OCI-LY1 (cell line): Measurements from ENCODE around the gene PIWIL4.

Experiments used
- H2AFZ ChIP-seq: fragments of 200-600 bp; sonication (generic), shearing (Covaris generic); 2 replicates; pipeline ENCODE4 v1.6.0; 2014; ENCODE audit warnings: antibody characterized with exemption, mild to moderate bottlenecking, low read length
- H3F3A ChIP-seq: fragments of 200-600 bp; sonication (generic), shearing (Covaris generic); 2 replicates; pipeline ENCODE4 v1.6.0; 2014; ENCODE audit warnings: mild to moderate bottlenecking, antibody characterized with exemption, low read length, moderate library complexity; ENCODE audit not compliant: insufficient read depth
- H3K27ac ChIP-seq: fragments of 200-600 bp; sonication (generic); 2 replicates; pipeline ENCODE4 v1.5.1; 2014; ENCODE audit warnings: low read length, mixed run types, mild to moderate bottlenecking, low read depth; ENCODE audit not compliant: poor library complexity, severe bottlenecking
- H3K27me3 ChIP-seq: fragments of 200-600 bp; sonication (generic); 2 replicates; pipeline ENCODE4 v1.6.0; 2014; ENCODE audit warnings: antibody characterized with exemption, mild to moderate bottlenecking, low read length, moderate library complexity; ENCODE audit not compliant: insufficient read depth
- H3K36me3 ChIP-seq: fragments of 200-600 bp; sonication (generic); 2 replicates; pipeline ENCODE4 v1.6.1; 2014; ENCODE audit warnings: mild to moderate bottlenecking, antibody characterized with exemption, low read length, moderate library complexity, mixed read lengths; ENCODE audit not compliant: insufficient read depth
- H3K4me1 ChIP-seq: fragments of 200-600 bp; sonication (generic); 2 replicates; pipeline ENCODE4 v1.5.1; 2014; ENCODE audit warnings: mild to moderate bottlenecking, low read length, moderate library complexity; ENCODE audit not compliant: insufficient read depth, severe bottlenecking
- H3K4me2 ChIP-seq: fragments of 200-600 bp; sonication (generic), shearing (Covaris generic); 2 replicates; pipeline ENCODE4 v1.6.1; 2014; ENCODE audit warnings: low read length
- H3K4me3 ChIP-seq: fragments of 200-600 bp; sonication (generic); 2 replicates; pipeline ENCODE4 v1.5.1; 2014; ENCODE audit warnings: low read length, low read depth, mild to moderate bottlenecking, mixed read lengths; ENCODE audit not compliant: poor library complexity, severe bottlenecking
- H3K79me2 ChIP-seq: fragments of 200-600 bp; shearing (Covaris generic); 2 replicates; pipeline ENCODE4 v1.6.1; 2016; ENCODE audit warnings: mixed run types, low read length, mixed read lengths; ENCODE audit not compliant: insufficient read depth
- H3K9ac ChIP-seq: fragments of 200-600 bp; sonication (generic), shearing (Covaris generic); 2 replicates; pipeline ENCODE4 v1.6.1; 2014; ENCODE audit warnings: mild to moderate bottlenecking, low read length, mixed read lengths
- H3K9me2 ChIP-seq: fragments of 200-600 bp; sonication (generic), shearing (Covaris generic); 2 replicates; pipeline ENCODE4 v1.6.1; 2014; ENCODE audit warnings: low read depth, mild to moderate bottlenecking, low read length, mixed read lengths
- H3K9me3 ChIP-seq: fragments of 200-600 bp; shearing (Covaris generic); 2 replicates; pipeline ENCODE4 v1.6.1; 2014; ENCODE audit warnings: low read length, mixed read lengths
- H4K20me1 ChIP-seq: fragments of 200-600 bp; sonication (generic), shearing (Covaris generic); 2 replicates; pipeline ENCODE4 v1.6.0; 2016; ENCODE audit warnings: mild to moderate bottlenecking, low read length; ENCODE audit not compliant: insufficient read depth
- EZH2 ChIP-seq: fragments of 200-600 bp; sonication (generic), shearing (Covaris generic); IDR thresholded peaks from 2 replicates; pipeline ENCODE4 v1.8.0; 2017; ENCODE audit warnings: borderline replicate concordance, mixed run types, mild to moderate bottlenecking, antibody characterized with exemption, low read length, moderate library complexity, mixed read lengths
- TF ChIP-seq, protein P1 (sequence below): fragments of 200-600 bp; sonication (generic), shearing (Covaris generic); IDR thresholded peaks from 2 replicates; pipeline ENCODE4 v1.5.1; 2017; ENCODE audit warnings: mild to moderate bottlenecking, antibody characterized with exemption, low read length, moderate library complexity, mixed read lengths

The PIWIL4 gene

DNA sequence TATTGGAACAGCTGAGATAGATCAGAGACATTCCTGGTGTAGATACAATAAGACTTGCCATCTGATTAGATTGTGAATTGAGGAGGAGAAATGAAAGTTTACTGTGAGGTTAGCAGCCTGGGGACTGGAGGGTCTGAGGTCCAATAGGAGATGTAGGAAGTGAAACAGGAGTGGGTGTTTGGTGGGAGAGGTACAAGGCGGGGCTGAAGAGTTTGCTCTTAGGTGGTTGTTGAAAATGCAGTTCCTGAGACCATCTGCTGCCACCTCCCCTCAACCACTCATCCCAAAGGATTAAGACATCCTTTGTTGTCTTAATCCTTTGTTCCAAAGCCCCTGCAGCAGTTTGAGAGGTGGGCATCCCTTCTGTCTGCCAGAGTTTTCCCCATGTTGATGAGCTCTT, 14.8 kb downstream of the PIWIL4 start:
- no peaks in the 10 kb centered on the region for H3K9me3 ChIP-seq
- H3K4me1 ChIP-seq = no peaks in the 10 kb centered on the region
- H3K79me2 ChIP-seq = no peaks in the 10 kb centered on the region
- H3K27me3 ChIP-seq = no peaks in the 10 kb centered on the region
- no peak overlapping the region for H2AFZ ChIP-seq
- TF ChIP-seq EZH2 = no peak
- TF ChIP-seq, protein P1, sequence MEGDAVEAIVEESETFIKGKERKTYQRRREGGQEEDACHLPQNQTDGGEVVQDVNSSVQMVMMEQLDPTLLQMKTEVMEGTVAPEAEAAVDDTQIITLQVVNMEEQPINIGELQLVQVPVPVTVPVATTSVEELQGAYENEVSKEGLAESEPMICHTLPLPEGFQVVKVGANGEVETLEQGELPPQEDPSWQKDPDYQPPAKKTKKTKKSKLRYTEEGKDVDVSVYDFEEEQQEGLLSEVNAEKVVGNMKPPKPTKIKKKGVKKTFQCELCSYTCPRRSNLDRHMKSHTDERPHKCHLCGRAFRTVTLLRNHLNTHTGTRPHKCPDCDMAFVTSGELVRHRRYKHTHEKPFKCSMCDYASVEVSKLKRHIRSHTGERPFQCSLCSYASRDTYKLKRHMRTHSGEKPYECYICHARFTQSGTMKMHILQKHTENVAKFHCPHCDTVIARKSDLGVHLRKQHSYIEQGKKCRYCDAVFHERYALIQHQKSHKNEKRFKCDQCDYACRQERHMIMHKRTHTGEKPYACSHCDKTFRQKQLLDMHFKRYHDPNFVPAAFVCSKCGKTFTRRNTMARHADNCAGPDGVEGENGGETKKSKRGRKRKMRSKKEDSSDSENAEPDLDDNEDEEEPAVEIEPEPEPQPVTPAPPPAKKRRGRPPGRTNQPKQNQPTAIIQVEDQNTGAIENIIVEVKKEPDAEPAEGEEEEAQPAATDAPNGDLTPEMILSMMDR = no peak
- no peaks in the 10 kb centered on the region for H3K36me3 ChIP-seq
- no peak overlapping the region for H3K27ac ChIP-seq
- no peaks in the 10 kb centered on the region for H4K20me1 ChIP-seq
- no peak overlapping the region for H3K9ac ChIP-seq
- H3K4me2 ChIP-seq = no peak overlapping the region
- H3K4me3 ChIP-seq = no peak overlapping the region
- H3K9me2 ChIP-seq = no peaks in the 10 kb centered on the region
- no peaks in the 10 kb centered on the region for H3F3A ChIP-seq

DNA sequence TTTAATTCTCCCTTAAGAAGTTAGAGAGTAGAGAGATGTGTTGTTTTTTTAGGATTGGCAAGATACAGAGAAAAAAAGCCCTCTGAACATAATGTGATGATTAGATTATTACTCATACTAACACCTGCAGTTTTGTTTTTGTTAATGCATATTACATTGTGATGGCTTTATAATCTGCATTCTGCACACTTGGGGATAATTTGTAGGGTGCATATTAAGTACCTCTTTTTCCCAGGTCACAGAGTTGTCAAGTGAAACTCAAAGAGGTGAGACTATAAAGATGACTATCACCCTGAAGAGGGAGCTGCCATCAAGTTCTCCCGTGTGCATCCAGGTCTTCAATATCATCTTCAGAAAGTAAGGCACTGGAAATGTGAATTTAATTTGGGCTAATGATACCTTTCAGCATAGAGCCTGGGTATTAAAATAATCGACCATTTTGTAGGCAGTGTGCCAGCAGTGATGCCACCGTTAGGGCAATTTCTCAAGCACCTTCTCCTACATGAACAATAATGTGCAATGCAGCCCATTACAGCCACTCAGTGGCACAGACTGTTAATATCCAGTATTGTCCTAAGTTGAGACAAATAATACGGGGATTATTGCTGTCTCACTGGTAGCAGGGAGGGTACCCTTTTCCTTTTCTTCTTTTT, 16.2 kb downstream of the PIWIL4 start:
- H3K4me2 ChIP-seq = no peak overlapping the region
- H4K20me1 ChIP-seq = no peaks in the 10 kb centered on the region
- H3K4me1 ChIP-seq = no peaks in the 10 kb centered on the region
- TF ChIP-seq, protein P1 = no peak
- no peak for TF ChIP-seq EZH2
- no peaks in the 10 kb centered on the region for H3F3A ChIP-seq
- no peak overlapping the region for H2AFZ ChIP-seq
- no peak overlapping the region for H3K4me3 ChIP-seq
- H3K36me3 ChIP-seq = no peaks in the 10 kb centered on the region
- H3K9ac ChIP-seq = no peak overlapping the region
- H3K9me3 ChIP-seq = no peaks in the 10 kb centered on the region
- no peak overlapping the region for H3K27ac ChIP-seq
- no peaks in the 10 kb centered on the region for H3K79me2 ChIP-seq
- H3K27me3 ChIP-seq = no peaks in the 10 kb centered on the region
- no peaks in the 10 kb centered on the region for H3K9me2 ChIP-seq

DNA sequence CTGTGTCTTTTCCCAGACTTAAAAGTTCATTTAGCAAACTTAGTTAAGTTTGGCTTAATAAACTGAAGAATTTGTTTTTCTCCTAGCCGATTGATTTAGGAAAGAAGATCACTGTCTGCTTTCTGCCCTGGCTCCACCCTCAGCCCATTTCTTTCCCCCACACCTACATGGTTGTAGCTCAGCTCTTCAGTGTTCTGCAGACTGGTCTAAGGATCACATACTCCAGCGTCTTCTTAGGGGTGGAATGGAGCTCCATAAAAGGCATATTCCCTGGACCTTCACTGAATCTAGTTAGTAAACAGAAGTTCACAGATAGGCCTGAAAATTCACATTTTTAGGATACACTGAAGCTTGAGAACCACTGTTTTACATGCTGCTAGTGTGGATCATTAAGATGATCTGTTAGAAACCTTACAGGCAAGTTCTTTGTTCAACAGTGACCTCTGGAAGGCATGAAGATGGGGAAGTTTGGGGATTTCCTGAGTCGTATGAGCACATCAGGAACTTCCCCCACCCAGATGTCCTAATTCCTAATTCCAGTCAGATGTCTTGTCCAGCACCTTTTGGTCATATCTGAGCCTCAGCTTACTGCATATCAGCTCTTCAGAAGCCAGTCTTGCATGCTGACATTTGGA, 16.8 kb downstream of the PIWIL4 start:
- Histone ChIP-seq H3K9me3 (no peaks in the 10 kb centered on the region), H3K27me3 (no peaks in the 10 kb centered on the region), H3K9ac (no peak overlapping the region), H2AFZ (no peak overlapping the region), H3K27ac (no peak overlapping the region), H3K4me3 (no peak overlapping the region), H3K4me1 (no peaks in the 10 kb centered on the region), H3F3A (no peaks in the 10 kb centered on the region), H3K36me3 (no peaks in the 10 kb centered on the region), H3K79me2 (no peaks in the 10 kb centered on the region), H4K20me1 (no peaks in the 10 kb centered on the region), H3K4me2 (no peak overlapping the region), H3K9me2 (no peaks in the 10 kb centered on the region)
- TF ChIP-seq EZH2 = no peak
- TF ChIP-seq, protein P1 = no peak
